ENCODE measurements around the gene F12. TPM values are rescaled to one million over a fixed set of nuclear protein-coding genes. Genes with fewer than 3 reads are reported as not detected.
A peak's percentile ranks its signal among the peaks of the same experiment; 100 is the strongest.

F12 gene
- total RNA-seq, 1 experiment from 2014 or later, result 16.5 TPM

- Mint-ChIP-seq H3K4me1 (ENCODE audit: insufficient read depth, unreplicated experiment) (peaks cover 21% of the 10 kb centered on the region), H3K9me3 (ENCODE audit: unreplicated experiment) (no peaks in the 10 kb centered on the region), H3K4me3 (ENCODE audit: unreplicated experiment) (no peak overlapping the region), H3K27me3 (ENCODE audit: insufficient read depth, unreplicated experiment) (no peaks in the 10 kb centered on the region), H3K36me3 (ENCODE audit: insufficient read depth, unreplicated experiment) (peaks cover 71% of the 10 kb centered on the region), H3K27ac (ENCODE audit: low read depth, unreplicated experiment) (peak overlapping the region; percentile 84)
- intact Hi-C loops (cut with micrococcal nuclease), result no loop called here
- no peak for TF ChIP-seq CTCF (IDR thresholded peaks at IDR 0.05; ENCODE audit: unreplicated experiment)
- CTCF ChIA-PET, result interaction anchor here (0.6 to 14.3 kb wide), 7 partner anchors 25 to 125 kb away, joined by 3 to 134 read pairs (median 3); partner anchors contain the start of gene F12
- POLR2A ChIA-PET, result interaction anchor here (0.8 to 12.5 kb wide), 2 partner anchors 14 to 40 kb away, joined by 3 to 217 read pairs; partner anchors contain the start of gene PRR7
- BruUV-seq (replicated peaks), result no TSS peak
- DNase-seq (ENCODE audit: unreplicated experiment), result no peak
Measured at GRCh38 chr5:177430140-177430951, 21.0 kb upstream of the F12 start.

- DNase-seq (ENCODE audit: unreplicated experiment), result no peak
- ChIA-PET CTCF (interaction anchor here (0.6 to 14.3 kb wide), 9 partner anchors 24 to 132 kb away, joined by 3 to 134 read pairs (median 4); partner anchors contain the start of gene F12), POLR2A (interaction anchor here (0.8 to 12.5 kb wide), 5 partner anchors 15 to 39 kb away, joined by 3 to 217 read pairs (median 34); partner anchors contain the start of gene PRR7)
- peaks cover 68% of the 10 kb centered on the region for H3K36me3 Mint-ChIP-seq (ENCODE audit: insufficient read depth, unreplicated experiment)
- peaks cover 25% of the 10 kb centered on the region for H3K4me1 Mint-ChIP-seq (ENCODE audit: insufficient read depth, unreplicated experiment)
- no peaks in the 10 kb centered on the region for H3K9me3 Mint-ChIP-seq (ENCODE audit: unreplicated experiment)
- no peak for TF ChIP-seq CTCF (IDR thresholded peaks at IDR 0.05; ENCODE audit: unreplicated experiment)
- no peaks in the 10 kb centered on the region for H3K27me3 Mint-ChIP-seq (ENCODE audit: insufficient read depth, unreplicated experiment)
- BruUV-seq (replicated peaks), result no TSS peak
- intact Hi-C loops (cut with micrococcal nuclease), result no loop called here
- H3K4me3 Mint-ChIP-seq (ENCODE audit: unreplicated experiment), result no peak overlapping the region
- peak overlapping the region; percentile 61 for H3K27ac Mint-ChIP-seq (ENCODE audit: low read depth, unreplicated experiment)
Measured at GRCh38 chr5:177429248-177430040, 20.1 kb upstream of the F12 start.

GRCh38 chr5:177428574-177429217, 19.3 kb upstream of the F12 start:
- BruUV-seq (replicated peaks), result no TSS peak
- no peak overlapping the region for H3K4me3 Mint-ChIP-seq (ENCODE audit: unreplicated experiment)
- H3K9me3 Mint-ChIP-seq (ENCODE audit: unreplicated experiment), result no peaks in the 10 kb centered on the region
- ChIA-PET POLR2A (interaction anchor here (0.9 to 12.5 kb wide), 4 partner anchors 16 to 39 kb away, joined by 4 to 217 read pairs (median 63); partner anchors contain the start of gene PRR7), CTCF (interaction anchor here (0.7 to 14.3 kb wide), 9 partner anchors 11 to 90 kb away, joined by 3 to 134 read pairs (median 4); partner anchors contain the start of genes DDX41 and F12)
- DNase-seq (ENCODE audit: unreplicated experiment), result no peak
- H3K27ac Mint-ChIP-seq (ENCODE audit: low read depth, unreplicated experiment), result peak overlapping the region; percentile 61
- no peaks in the 10 kb centered on the region for H3K27me3 Mint-ChIP-seq (ENCODE audit: insufficient read depth, unreplicated experiment)
- peaks cover 62% of the 10 kb centered on the region for H3K36me3 Mint-ChIP-seq (ENCODE audit: insufficient read depth, unreplicated experiment)
- no peak for TF ChIP-seq CTCF (IDR thresholded peaks at IDR 0.05; ENCODE audit: unreplicated experiment)
- peaks cover 25% of the 10 kb centered on the region for H3K4me1 Mint-ChIP-seq (ENCODE audit: insufficient read depth, unreplicated experiment)
- intact Hi-C loops (cut with micrococcal nuclease), result no loop called here
